G401.6 (cell line): ENCODE data around the gene PCDHB3.
"Not testable (repeated sequence)": the region's sequence is repeated elsewhere in the genome, so short reads cannot be mapped to it uniquely, and the experiment has no call there.

Experiments
- FAIRE-seq: peaks from 2 replicates; lab custom pipeline; 2012; peaks lifted over from hg19 to GRCh38; lab: Jason Lieb, UNC

The PCDHB3 gene

GRCh38 chr5:141100243-141100805, at the start of gene PCDHB3:
Gene PCDHB3, plus strand, starts transcription at chr5:141100473. Its CDS starts 177 bp downstream, at chr5:141100650.
- no peak for FAIRE-seq

- FAIRE-seq, result no peak
These were observed 49.4 kb upstream of the PCDHB3 start, which contains the start of gene PCDHB1 for GRCh38 chr5:141050622-141051520. Gene PCDHB1, plus strand, starts transcription at chr5:141051374. Its CDS starts 97 bp downstream, at chr5:141051471.

GRCh38 chr5:141051521-141051866, 48.8 kb upstream of the PCDHB3 start:
- no peak for FAIRE-seq

- FAIRE-seq, result no peak
These were observed 22.4 kb upstream of the PCDHB3 start for GRCh38 chr5:141077826-141078225.

- FAIRE-seq, result no peak
These were observed 18.0 kb upstream of the PCDHB3 start for GRCh38 chr5:141082228-141082627.

- no peak for FAIRE-seq
These were observed 15.7 kb upstream of the PCDHB3 start for GRCh38 chr5:141084487-141084989.

- peak; percentile 94 for FAIRE-seq
These were observed 5.6 kb upstream of the PCDHB3 start, which contains the start of gene PCDHB2 for GRCh38 chr5:141094481-141095262. Gene PCDHB2, plus strand, starts transcription at chr5:141094615. Its CDS starts 176 bp downstream, at chr5:141094791.

- FAIRE-seq, result no peak
These were observed 5.0 kb upstream of the PCDHB3 start for GRCh38 chr5:141095263-141095641.

- not testable (repeated sequence) for FAIRE-seq
These were observed 4.1 kb upstream of the PCDHB3 start for GRCh38 chr5:141096181-141096580.

- FAIRE-seq, result not testable (repeated sequence)
These were observed 3.7 kb upstream of the PCDHB3 start for GRCh38 chr5:141096586-141096985.

GRCh38 chr5:141101059-141101458, 786 bp downstream of the PCDHB3 start:
- FAIRE-seq, result no peak

- FAIRE-seq, result not testable (repeated sequence)
These were observed 1.8 kb downstream of the PCDHB3 start for GRCh38 chr5:141102070-141102469.

GRCh38 chr5:141102471-141102870, 2.2 kb downstream of the PCDHB3 start:
- FAIRE-seq, result not testable (repeated sequence)

- no peak for FAIRE-seq
These were observed 5.1 kb downstream of the PCDHB3 start for GRCh38 chr5:141105350-141105749.

GRCh38 chr5:141119250-141119649, 19.0 kb downstream of the PCDHB3 start:
- FAIRE-seq, result no peak

GRCh38 chr5:141121563-141121962, 21.3 kb downstream of the PCDHB3 start, which contains the start of gene PCDHB4:
Gene PCDHB4, plus strand, starts transcription at chr5:141121818. Its CDS starts 181 bp downstream, at chr5:141121999.
- FAIRE-seq, result no peak

- FAIRE-seq, result no peak
These were observed 21.7 kb downstream of the PCDHB3 start for GRCh38 chr5:141121985-141122384.

- not testable (repeated sequence) for FAIRE-seq
These were observed 23.3 kb downstream of the PCDHB3 start for GRCh38 chr5:141123396-141124135.

GRCh38 chr5:141127305-141127704, 27.0 kb downstream of the PCDHB3 start:
- no peak for FAIRE-seq

- FAIRE-seq, result no peak
These were observed 34.9 kb downstream of the PCDHB3 start, which contains the start of gene PCDHB5 for GRCh38 chr5:141135030-141135717. Gene PCDHB5, plus strand, starts transcription at chr5:141135206. Its CDS starts 229 bp downstream, at chr5:141135435.
